Thyroid gland (tissue), 4 donors: ENCODE results near the gene CEP192.

Experiments used
- POLR2A ChIP-seq, 2 donors: fragments of 450-650 bp; IDR thresholded peaks; one replicate each; pipeline ENCODE4 v1.6.1; 2017; ENCODE audit warnings: antibody characterized with exemption in 2 of 2, mild to moderate bottlenecking in 2 of 2, moderate library complexity in 1 of 2
- TF ChIP-seq, protein P1 (sequence below), 6 experiments: fragments of 200-600 bp in 3 of 6; fragments of 450-650 bp in 3 of 6; sonication (generic) in 3 of 6; IDR thresholded peaks; one replicate each; pipeline ENCODE4 v1.5.1; 2016 to 2019; ENCODE audit warnings: antibody characterized with exemption in 6 of 6, mild to moderate bottlenecking in 2 of 6, inconsistent platforms in 1 of 6, moderate library complexity in 1 of 6

DNA sequence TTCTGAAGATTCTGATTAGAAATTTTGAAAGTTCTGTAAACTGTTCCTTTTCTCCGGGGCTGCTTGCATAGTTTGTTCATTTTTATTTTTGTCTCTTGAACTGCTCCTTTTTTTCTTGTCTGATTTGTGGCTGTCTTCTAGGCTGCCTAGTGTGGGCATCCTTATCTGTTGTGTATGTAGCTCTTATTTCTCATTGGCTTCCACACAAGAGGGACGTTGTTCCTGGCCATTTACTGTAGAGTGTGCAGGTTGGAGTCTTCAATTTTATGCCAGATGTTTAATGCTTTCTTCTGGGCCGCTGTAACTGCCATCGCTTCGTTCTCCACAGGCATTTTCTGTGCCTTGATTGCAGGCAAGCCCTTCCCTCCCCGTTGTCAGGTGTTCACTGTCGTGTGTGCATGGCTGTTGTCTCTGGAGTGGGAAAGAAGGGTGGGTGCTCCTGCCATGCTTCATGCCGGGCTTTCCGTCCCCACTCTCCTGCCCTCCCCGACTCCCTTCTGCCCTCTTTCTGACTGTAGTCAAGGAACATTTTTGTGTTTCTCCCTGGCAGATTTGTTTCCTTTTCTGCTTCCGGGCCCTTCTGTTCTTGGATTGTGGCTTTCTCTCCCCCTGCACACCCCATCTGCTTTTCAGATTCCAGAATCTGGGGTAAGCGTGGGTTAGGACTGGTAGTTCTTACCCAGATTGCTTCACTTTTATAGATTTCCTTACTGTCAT, 15.5 kb downstream of the CEP192 start:
- TF ChIP-seq, protein P1, sequence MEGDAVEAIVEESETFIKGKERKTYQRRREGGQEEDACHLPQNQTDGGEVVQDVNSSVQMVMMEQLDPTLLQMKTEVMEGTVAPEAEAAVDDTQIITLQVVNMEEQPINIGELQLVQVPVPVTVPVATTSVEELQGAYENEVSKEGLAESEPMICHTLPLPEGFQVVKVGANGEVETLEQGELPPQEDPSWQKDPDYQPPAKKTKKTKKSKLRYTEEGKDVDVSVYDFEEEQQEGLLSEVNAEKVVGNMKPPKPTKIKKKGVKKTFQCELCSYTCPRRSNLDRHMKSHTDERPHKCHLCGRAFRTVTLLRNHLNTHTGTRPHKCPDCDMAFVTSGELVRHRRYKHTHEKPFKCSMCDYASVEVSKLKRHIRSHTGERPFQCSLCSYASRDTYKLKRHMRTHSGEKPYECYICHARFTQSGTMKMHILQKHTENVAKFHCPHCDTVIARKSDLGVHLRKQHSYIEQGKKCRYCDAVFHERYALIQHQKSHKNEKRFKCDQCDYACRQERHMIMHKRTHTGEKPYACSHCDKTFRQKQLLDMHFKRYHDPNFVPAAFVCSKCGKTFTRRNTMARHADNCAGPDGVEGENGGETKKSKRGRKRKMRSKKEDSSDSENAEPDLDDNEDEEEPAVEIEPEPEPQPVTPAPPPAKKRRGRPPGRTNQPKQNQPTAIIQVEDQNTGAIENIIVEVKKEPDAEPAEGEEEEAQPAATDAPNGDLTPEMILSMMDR (IDR thresholded peaks at IDR 0.05): no peak
- TF ChIP-seq POLR2A (IDR thresholded peaks at IDR 0.05): no peak
